Ramos (cell line): ENCODE measurements around the gene STAT2.
"Not testable (repeated sequence)": the region's sequence is repeated elsewhere in the genome, so short reads cannot be mapped to it uniquely, and the experiment has no call there.

Source experiments
- in situ Hi-C: fragments of 300-500 bp; cut with MboI; formaldehyde crosslinking; loops from one replicate; pipeline ENCODE4 v1.14.3; 2022; ENCODE audit warnings: low sequenced_read_pairs; ENCODE audit not compliant: unreplicated experiment

Gene STAT2

DNA sequence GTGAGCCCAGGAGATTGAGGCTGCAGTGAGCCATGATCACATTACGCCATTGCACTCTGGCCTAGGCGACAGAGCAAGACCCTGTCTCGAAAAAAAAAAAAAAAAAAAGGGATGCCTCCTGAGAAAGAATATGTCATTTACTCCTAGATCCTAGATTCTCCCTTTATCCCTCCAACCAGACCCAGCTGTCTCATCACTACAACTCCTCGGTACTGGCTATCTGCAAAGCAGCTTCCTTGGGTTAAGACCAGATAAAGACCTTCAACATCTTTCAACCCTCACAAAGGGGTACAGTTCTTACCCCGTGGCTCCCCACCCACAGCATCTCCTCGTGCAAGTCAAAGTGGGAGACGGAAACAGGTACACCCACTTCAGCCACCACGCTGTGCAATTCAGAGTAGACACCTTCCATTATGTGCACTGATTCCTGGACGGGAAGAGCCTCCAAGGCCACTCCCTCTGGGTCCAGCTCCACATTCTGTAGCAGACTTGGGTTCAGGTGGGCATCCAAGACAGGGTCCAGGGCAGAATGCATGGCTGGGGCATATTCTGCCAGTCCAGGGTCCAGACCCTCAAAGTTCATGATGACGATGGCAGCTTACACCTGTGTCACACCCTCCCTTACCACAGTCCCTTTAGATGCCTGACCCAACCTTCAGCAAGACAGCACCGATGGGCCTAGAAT is 27.3 kb downstream of the STAT2 start:
- in situ Hi-C loops: no loop called here

DNA sequence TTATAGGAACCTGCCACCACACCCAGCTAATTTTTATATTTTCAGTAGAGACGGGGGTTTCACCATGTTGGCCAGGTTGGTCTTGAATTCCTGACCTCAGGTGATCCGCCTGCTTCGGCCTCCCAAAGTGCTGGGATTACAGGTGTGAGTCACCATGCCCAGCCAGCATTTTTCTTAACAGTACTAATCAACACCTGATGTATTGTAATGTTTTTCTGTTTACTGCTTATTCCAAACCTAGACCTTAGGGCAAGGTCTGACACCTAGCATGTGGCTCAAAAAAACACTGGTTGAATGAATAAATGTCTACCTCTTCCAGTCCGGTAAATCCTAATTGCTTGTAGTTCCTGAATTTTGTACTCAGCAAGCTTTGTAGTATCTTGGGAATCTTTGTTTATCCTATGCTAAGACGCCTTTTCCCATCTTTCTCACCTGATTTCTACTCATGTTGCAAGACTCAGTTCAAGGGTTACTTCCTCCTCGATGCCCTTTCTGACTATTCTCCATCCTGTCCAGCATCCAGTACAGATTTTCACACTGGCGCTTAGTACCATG is 28.9 kb downstream of the STAT2 start:
- in situ Hi-C loops: no loop called here

DNA sequence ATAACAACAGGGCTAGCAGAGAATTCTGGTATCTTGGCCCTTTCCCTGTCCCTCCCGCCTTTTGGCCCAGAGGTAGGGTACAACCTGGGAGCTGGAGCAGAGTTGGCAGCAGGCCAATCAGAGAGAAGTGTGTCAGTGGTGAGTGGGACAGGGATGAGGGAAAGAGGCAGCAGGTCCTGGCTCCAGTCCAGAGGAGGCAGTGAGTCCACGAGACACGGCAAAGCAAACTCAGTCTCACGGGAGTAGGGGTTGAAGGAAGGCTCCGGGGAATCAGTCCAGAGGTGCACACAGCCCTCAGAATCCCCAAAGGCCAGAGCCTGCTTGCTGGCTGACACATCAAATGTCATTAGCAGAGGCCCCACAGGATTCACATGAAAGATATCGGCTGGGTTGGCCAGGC is 33.4 kb downstream of the STAT2 start:
- in situ Hi-C loops: no loop called here

DNA sequence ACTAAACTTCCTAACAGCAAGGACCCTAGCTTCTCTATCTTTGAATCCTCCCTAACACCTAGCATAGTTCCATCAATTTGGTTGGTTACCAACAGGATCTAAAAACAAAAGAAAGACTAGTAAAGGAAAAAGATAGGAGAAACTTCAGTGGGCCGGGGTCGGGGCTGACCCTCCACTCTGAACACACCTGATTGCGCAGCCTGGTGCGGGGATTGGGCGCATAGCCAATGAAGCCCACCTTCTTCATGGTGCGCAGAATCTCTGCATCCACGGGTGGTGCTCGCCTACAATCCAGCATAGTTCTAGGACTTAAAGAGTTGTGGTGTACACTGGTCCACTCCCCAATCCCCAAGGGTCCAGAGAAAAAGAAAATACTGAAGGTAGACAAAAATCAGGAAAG is 33.8 kb downstream of the STAT2 start:
- in situ Hi-C loops: no loop called here

DNA sequence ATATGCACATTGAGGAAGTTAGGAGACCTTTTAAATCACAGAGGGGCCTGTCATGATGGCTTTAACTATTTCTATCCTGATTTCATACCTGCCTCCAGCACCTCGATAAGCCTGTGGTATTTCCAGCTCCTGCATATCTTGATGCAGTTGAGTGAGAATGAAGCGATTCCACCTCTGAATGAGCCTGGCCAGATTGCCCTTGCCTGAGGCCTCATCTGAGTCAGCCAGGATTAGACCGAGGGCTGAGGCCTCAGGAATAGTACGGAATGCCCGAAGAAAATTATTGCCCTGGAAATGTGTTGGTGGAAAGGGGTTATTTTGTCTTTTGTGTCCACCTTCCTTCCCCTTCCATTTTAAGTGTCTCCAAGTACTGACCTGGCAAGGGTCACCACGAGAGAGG is 35.7 kb downstream of the STAT2 start:
- in situ Hi-C loops: no loop called here

DNA sequence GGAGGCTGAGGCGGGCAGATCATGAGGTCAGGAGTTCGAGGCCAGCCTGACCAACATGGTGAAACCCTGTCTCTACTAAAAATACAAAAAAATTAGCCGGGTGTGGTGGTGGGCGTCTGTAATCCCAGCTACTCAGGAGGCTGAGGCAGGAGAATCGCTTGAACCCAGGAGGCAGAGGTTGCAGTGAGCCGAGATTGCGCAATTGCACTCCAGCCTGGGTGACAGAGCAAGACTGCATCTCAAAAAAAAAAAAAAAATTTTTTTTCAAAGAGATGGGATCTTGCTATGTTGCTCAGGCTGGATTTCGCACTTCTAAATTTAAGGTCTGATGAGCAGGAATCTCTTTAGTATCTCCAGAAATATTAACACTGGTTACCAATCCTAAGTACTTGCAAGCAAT is 38.3 kb downstream of the STAT2 start:
- in situ Hi-C loops: not testable (repeated sequence)

DNA sequence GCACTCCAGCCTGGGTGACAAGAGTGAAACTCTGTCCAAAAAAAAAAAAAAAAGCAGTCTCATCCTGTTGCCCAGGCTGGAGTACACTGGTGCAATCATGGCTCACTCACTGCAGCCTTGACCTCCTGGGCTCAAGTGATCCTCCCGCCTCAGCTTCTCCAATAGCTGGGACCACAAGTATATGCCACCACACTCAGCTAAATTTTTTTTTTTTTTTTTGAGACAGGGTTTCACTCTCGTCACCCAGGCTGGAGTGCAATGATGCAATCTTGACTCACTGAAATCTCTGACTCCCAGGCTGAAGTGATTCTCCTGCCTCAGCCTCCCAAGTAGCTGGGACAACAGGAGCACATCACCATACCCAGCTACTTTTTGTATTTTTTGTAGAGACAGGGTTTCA is 38.9 kb downstream of the STAT2 start:
- in situ Hi-C loops: no loop called here

DNA sequence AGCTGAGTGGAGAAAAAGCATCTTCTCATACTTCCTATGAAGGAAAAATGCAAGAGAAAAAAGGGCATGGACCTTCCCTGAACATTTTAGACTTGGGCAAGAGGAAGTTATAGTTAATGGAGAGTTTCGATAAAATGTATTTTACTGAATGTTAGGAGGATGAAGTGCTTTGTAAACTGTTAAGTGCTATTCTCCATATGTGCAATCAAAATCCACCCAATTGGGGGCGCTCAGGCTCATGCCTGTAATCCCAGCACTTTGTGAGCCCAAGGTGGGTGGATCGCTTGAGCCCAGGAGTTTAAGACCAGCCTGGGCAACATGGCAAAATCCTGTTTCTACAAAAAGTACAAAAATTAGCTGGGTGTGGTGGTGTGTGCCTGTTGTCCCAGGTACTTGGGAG is 42.2 kb downstream of the STAT2 start:
- in situ Hi-C loops: no loop called here

DNA sequence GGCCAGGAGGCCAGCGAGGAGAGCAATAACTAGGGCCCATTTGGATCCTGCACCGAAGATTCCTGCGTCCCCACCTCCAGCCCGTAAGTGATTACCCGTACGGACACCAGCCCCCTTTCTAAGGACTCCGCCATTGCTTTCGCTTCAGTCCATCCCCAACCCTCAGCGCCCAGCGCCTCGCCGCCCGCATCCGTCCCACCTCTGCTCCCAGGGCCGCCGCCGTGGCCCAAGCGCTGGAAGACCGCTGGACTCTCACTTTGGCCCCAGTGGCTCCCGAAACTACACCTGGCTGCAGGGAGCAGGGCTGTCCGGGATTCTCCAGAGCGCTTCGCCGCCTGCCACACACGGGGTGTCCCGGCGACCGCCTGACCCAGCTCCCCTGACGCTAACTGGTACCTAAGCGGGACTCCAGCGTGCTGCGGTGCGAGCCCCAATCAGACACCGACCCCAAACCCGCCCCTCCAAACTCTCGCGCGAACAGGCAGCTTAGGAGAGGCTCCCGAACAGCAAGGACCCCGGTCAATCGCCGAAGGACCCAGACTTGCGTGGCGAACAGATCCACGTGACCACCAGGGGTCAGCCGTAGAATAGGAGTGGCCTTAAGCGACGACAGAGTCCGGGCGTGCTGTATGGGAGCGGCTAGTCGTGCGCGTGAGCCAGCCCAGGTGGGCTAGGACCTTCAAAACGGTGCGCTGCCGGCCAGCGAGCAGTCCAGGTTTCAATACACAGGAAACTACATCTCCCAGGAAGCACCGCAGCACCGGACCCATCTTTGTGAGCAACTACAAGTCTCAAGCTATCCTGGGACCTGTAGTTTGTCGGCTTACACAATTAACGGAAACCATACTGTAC is 44.1 kb downstream of the STAT2 start, which contains the start of gene CNPY2:
CNPY2 (minus strand) TSS at position 367 of the 852 bp plus-strand sequence. CDS start 771 bp downstream, outside the sequence.
- in situ Hi-C loops: no loop called here

DNA sequence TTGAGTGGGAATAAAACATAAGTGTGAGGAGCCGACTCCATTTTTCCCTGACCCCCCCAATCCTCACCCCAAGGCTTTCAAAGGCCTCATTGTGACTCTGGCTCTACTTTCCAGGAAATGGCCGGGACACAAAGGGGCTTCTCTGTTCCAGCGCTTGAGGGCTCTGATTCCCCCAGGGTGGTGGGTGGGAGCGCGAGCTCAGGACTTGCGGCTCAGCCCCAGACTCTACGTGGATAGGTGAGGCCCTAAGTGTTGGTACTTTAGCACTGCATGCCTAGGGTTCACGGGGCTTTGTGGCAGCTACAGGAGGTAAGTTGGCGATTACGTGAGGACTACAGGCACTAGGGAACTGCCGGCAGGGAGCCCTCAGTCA is 44.7 kb downstream of the STAT2 start:
- in situ Hi-C loops: no loop called here

DNA sequence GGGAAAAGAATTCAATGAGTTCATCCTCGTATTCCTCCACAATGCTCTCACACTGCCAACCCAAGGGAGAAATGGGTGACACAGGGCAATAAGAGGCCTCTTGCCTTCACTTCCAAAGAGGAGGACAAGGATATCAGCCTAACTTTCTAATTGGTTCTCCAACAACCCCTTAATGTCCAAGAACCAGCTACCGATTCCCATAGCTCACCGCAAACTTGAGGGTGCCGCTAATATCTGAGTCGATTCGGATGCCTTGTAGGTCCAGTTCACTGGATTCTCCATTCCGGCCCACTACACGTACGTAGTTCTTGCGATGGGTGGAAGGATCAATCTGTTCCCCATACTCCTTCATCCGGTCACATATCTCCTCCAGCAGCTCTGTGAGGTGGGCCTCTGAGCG is 48.9 kb downstream of the STAT2 start:
- in situ Hi-C loops: no loop called here

DNA sequence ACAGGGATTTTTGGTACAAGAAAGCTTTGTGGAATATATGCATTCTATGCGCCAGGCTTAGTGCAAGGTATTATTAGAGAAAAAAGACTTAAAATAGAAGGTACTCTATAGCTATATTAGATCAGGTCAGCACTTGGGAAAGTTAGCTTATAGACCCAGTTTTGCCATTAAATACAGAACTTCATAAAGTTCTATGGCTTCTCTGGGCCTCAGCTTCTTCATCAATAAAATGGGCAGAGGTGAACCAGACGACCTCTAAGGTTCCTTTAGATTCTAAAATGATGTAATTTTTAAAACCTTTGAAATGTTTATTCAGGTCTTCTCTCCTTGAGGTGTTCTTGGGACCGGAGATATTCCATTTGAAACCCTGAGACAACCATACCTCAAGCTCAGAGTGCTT is 51.2 kb downstream of the STAT2 start:
- in situ Hi-C loops: no loop called here

DNA sequence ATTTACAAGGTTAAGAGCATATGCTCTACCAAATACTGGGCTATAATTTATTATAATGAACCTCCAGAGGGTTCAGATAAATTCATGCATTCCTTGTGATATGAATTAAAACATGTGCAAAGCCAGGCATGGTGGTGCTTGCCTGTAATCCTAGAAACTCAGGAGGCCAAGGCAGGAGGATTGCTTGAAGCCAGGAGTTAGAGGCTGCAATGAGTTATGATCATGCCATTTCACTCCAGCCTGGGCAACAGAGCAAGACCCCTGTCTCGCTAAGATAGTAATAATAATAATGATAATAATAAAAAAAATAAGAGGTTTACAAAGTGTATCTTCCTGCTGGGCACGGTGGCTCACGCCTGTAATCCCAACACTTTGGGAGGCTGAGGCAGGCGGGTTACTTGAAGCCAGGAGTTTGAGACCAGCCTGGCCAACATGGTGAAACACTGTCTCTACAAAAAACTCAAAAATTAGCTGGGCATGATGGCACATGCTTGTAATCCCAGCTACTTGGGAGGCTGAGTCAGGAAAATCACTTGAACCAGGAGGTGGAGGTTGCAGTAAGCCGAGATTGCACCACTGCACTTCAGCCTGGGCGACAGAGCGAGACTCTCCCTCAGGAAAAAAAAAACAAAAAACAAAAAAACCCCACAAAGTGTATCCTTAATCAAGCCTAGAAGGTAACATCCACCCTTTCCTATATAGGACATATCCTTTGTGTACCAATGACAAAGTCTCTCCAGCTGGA is 52.5 kb downstream of the STAT2 start:
- in situ Hi-C loops: no loop called here

DNA sequence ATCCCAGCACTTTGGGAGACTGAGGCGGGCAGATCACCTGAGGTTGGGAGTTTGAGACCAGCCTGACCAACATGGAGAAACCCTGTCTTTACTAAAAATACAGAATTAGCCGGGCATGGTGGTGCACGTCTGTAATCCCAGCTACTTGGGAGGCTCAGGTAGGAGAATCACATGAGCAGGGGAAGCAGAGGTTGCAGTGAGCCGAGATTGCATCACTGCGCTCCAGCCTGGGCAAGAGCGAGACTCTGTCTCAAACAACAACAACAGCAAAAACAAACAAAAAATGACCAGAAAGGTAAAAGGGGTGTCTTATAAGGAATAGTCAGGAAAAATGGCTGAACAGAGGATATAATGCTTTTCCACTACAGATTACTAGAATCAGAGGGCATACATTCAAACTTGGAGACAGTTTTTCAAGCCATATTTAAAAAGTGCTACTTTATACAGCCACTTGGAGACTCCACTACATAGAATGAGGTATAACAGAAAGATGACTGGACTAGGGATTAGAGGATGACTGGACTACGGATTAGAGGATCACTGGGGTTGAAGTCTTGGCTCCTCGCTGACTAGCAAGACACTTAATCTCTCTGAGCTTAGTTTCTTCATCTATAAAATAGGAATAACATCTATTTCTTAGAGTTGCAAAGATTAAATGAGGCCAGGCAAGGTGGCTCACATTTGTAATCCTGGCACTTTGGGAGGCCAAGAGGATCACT is 54.9 kb downstream of the STAT2 start:
- in situ Hi-C loops: no loop called here

DNA sequence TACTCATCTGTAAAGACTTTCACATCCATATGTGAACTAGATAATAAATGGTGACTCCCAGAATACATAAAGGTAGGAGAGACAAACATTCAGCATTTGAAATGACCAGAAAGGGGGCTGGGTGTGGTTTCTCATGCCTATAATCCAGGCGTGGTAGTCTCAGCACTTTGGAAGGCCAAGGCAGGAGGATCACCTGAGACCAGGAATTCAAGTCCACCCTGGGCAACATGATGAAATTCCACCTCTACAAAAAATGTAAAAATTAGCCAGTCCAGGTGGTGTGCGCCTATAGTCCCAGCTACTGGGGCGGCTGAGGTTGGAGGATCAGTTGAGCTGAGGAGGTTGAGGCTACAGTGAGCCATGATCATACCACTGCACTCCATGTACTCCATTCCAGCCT is 55.6 kb downstream of the STAT2 start:
- in situ Hi-C loops: no loop called here

DNA sequence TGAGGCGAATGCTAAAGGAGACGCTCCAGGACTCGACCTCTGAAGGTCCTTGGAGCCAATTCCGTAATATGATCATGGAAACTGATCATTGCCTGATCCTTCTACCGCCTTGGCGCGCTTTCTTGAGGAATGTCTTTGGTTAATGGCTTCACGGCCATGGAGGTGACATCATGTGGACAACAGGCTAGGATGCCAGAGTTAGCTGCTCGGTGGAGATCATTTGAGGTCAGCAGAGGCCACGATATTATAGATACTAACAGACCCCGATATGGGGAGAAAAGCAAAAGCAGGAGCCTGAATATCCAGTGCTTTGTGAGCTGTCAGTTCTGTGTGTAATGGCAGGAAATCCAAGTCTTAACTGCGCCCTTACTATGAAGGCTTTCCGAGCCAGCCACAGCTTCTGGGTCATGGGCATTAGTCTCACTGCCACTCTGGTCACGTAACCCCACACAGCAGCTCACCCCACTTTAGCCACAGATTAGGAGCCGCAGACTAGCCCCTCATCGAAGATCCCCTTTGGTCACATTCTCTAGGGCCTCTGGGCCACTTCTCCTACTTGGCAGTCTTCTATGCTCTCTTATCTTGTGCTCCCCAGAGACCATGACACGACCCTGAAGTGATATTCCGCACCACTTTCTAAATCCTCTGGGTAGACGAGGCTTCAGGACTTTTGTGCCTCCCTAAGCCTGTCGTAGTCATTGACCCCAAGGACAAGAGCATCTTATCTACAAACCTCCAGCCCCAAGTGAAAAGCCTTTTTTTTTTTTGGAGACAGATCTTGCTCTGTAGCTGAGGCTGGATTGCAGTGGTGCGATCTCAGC is 59.1 kb downstream of the STAT2 start:
- in situ Hi-C loops: no loop called here

DNA sequence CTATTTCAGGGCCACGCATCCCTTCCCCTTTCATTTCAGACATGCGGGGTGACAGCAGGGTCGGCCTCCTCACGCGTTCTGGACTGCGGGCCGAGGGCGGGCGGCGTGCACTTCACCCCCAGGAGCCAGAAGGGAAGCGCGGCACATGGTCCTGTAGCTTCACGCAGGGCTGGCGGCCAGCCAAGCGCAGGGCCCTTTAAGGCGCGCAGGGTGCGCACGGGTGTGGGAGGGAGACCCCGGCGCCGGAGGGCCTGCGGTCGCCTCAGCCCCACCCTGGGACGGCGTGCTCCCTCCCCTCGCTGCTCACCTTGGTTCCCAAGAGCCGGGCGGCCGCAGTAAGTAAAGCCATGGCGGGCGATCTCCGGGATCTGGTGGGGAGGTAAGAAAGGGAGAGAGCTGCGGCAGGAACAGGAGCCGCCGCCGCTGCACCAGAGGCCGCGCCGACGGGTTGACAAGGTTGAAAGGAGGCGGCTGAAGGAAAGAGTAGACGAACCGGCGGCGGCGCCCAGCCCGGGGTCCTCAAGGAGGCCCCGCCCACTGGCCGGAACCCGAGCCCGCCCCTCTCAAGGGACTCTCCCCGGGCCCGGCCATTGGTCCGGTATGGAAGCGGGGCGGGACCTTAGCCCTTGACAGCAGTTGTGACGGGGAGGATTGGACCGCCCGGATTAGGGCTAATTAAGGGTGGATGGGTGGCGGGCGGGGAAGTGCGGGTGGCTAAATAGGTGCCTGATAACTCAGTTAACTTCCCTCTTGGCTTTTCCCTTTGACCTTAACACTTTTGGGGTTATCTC is 59.9 kb downstream of the STAT2 start, which contains the start of gene CS:
CS (minus strand) TSS at position 478 of the 791 bp plus-strand sequence; CDS start at position 349, 129 bp downstream.
- in situ Hi-C loops: no loop called here

DNA sequence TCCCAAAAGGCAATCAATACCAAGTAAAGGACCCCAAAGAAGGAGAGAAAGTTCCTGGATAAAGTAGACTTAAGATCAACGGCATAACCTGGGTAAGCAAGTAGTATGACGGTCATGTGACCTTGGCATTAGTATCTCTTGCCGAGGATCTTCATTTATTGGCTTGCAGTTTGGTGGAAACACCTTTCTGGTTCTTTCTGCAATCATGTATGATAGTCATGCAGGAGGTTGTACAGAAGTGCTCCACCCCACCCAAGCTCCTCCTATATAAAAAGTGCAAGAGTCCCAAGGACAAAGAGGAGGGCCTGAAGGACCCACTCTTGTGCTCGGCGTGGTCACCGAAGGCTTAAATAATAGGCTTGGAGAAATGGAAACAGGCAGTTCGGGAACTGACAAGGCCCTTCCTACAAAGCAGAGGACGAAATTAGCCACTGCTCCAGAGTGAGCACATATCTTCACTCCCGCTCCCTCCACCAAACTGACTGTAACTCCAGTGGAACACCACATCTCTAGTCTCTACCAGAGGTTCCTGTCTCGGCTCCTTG is 60.5 kb downstream of the STAT2 start:
- in situ Hi-C loops: no loop called here
